Endothelial cell of umbilical vein (primary cell): ENCODE data around the gene SLC35F5. TPM values are rescaled to one million over a fixed set of nuclear protein-coding genes. Genes with fewer than 3 reads are reported as not detected.

Experiments
- BruUV-seq: library from RNA; stranded (reverse); fragments of 400-500 nt; replicated peaks from 2 replicates; lab custom pipeline; 2021; lab: Mats Ljungman, UMichigan
- CTCF ChIA-PET: fragments of 300-600, 350-600 bp; sonication (Branson Sonifier 250); formaldehyde crosslinking; loops from one replicate; lab custom pipeline; 2021; ENCODE audit warnings: antibody characterized with exemption, inconsistent platforms; lab: Charles Lee
- POLR2A ChIA-PET: fragments of 300-600, 350-600 bp; sonication (Branson Sonifier 250); formaldehyde crosslinking; loops from one replicate; lab custom pipeline; 2021; ENCODE audit warnings: antibody characterized with exemption, inconsistent platforms; lab: Charles Lee
- DNase-seq: peaks from one replicate; pipeline ENCODE4 v3.0.0-alpha.2; 2011; ENCODE audit warnings: low read depth, low spot score
- FAIRE-seq: peaks from 2 replicates; lab custom pipeline; 2011; peaks lifted over from hg19 to GRCh38; lab: Jason Lieb, UNC
- H2AFZ ChIP-seq: 2 replicates; pipeline ENCODE4 v1.6.0; 2012; ENCODE audit warnings: low read depth, low read length, control low read depth, inconsistent platforms
- H3K27ac ChIP-seq: 2 replicates; pipeline ENCODE4 v1.5.1; 2011; ENCODE audit warnings: low read depth, mild to moderate bottlenecking, control low read depth, low read length, moderate library complexity; ENCODE audit not compliant: insufficient read depth
- H3K27me3 ChIP-seq, 2 experiments: 2 replicates each; pipeline versions ENCODE4 v1.6.0 to v1.6.1; 2011; ENCODE audit warnings: low read length in 2 of 2, mixed read lengths in 1 of 2; ENCODE audit not compliant: control insufficient read depth in 2 of 2, insufficient read depth in 2 of 2
- H3K36me3 ChIP-seq, 2 experiments: 2 replicates in 1 of 2; 3 replicates in 1 of 2; pipeline ENCODE4 v1.5.1; 2011; ENCODE audit warnings: low read length in 2 of 2, mild to moderate bottlenecking in 1 of 2, moderate library complexity in 1 of 2; ENCODE audit not compliant: control insufficient read depth in 2 of 2, insufficient read depth in 2 of 2; ENCODE audit errors: extremely low read depth in 1 of 2
- H3K4me1 ChIP-seq: 3 replicates; pipeline ENCODE4 v1.5.1; 2011; ENCODE audit warnings: mild to moderate bottlenecking, low read length; ENCODE audit not compliant: control insufficient read depth, insufficient read depth; ENCODE audit errors: extremely low read depth
- H3K4me2 ChIP-seq: 2 replicates; pipeline ENCODE4 v1.6.1; 2011; ENCODE audit warnings: low read length, control low read depth, mixed read lengths; ENCODE audit not compliant: insufficient read depth
- H3K4me3 ChIP-seq, 3 experiments: fragments of 200-600 bp in 1 of 3; sonication (generic), shearing (Covaris generic) in 1 of 3; replicated peaks in 1 of 3; 2 replicates each; pipeline ENCODE4 v1.5.1; 2011 to 2016; ENCODE audit warnings: control low read depth in 3 of 3, low read length in 3 of 3, mild to moderate bottlenecking in 2 of 3, inconsistent platforms in 1 of 3, low read depth in 1 of 3, moderate library complexity in 1 of 3; ENCODE audit not compliant: insufficient read depth in 1 of 3
- H3K79me2 ChIP-seq: 2 replicates; pipeline ENCODE4 v1.6.0; 2012; ENCODE audit warnings: low read length, inconsistent platforms; ENCODE audit not compliant: control insufficient read depth, insufficient read depth
- H3K9ac ChIP-seq: replicated peaks from 2 replicates; pipeline ENCODE3; 2011; ENCODE audit warnings: low read length, control low read depth; ENCODE audit not compliant: insufficient read depth; ENCODE audit errors: extremely low read depth
- H3K9me1 ChIP-seq: replicated peaks from 3 replicates; pipeline ENCODE4 v1.6.0; 2011; ENCODE audit warnings: mild to moderate bottlenecking, low read length; ENCODE audit not compliant: control insufficient read depth, insufficient read depth; ENCODE audit errors: extremely low read depth
- H3K9me3 ChIP-seq: replicated peaks from 2 replicates; pipeline ENCODE4 v1.5.1; 2012; ENCODE audit warnings: low read length, inconsistent platforms; ENCODE audit not compliant: control insufficient read depth, insufficient read depth
- H4K20me1 ChIP-seq: replicated peaks from 2 replicates; pipeline ENCODE3; 2011; ENCODE audit warnings: mild to moderate bottlenecking, low read length; ENCODE audit not compliant: control insufficient read depth, insufficient read depth; ENCODE audit errors: extremely low read depth
- CTCF ChIP-seq, 2 donors: IDR thresholded peaks; 1 replicate in 1 of 2; 2 replicates in 1 of 2; pipeline ENCODE4 v1.5.1; 2011; ENCODE audit warnings: low read length in 2 of 2, mild to moderate bottlenecking in 2 of 2, moderate library complexity in 2 of 2, control low read depth in 1 of 2, inconsistent platforms in 1 of 2, low read depth in 1 of 2; ENCODE audit not compliant: insufficient read depth in 1 of 2; ENCODE audit errors: extremely low read depth in 1 of 2
- EZH2 ChIP-seq: IDR thresholded peaks from 2 replicates; pipeline ENCODE4 v1.6.1; 2012; ENCODE audit warnings: borderline replicate concordance, low read depth, mild to moderate bottlenecking, moderate library complexity, low read length, inconsistent platforms; ENCODE audit not compliant: severe bottlenecking
- FOS ChIP-seq: IDR thresholded peaks from 2 replicates; pipeline ENCODE4 v1.6.1; 2011; ENCODE audit warnings: mild to moderate bottlenecking, low read length, moderate library complexity, borderline replicate concordance; ENCODE audit not compliant: insufficient read depth
- GATA2 ChIP-seq: IDR thresholded peaks from 2 replicates; pipeline ENCODE4 v1.7.0; 2011; ENCODE audit warnings: low read depth, mild to moderate bottlenecking, moderate library complexity, mixed read lengths, low read length; ENCODE audit not compliant: insufficient read length, insufficient read depth
- JUN ChIP-seq: IDR thresholded peaks from 2 replicates; pipeline ENCODE4 v1.6.1; 2011; ENCODE audit warnings: borderline replicate concordance, low read depth; ENCODE audit not compliant: insufficient read length, insufficient read depth
- MAX ChIP-seq: IDR thresholded peaks from 2 replicates; pipeline ENCODE4 v1.6.1; 2011; ENCODE audit not compliant: insufficient read depth, insufficient read length
- MYC ChIP-seq: IDR thresholded peaks from one replicate; pipeline ENCODE4 v1.6.1; 2011; ENCODE audit warnings: mild to moderate bottlenecking, low read depth, low read length
- POLR2A ChIP-seq: IDR thresholded peaks from 2 replicates; pipeline ENCODE4 v1.6.1; 2012; ENCODE audit warnings: low read depth, mild to moderate bottlenecking, control low read depth, low read length
- POLR2AphosphoS5 ChIP-seq: IDR thresholded peaks from 2 replicates; pipeline ENCODE4 v1.6.1; 2012; ENCODE audit warnings: low read depth, mild to moderate bottlenecking, control low read depth, low read length, moderate library complexity; ENCODE audit not compliant: insufficient read depth
- dilution Hi-C: fragments of 300-500 bp; cut with MboI; formaldehyde crosslinking; loops from one replicate; pipeline ENCODE4 v1.15.0; 2019; ENCODE audit warnings: low sequenced_read_pairs; ENCODE audit not compliant: extremely low pct_ligation_motif_present
- intact Hi-C: fragments of 100-400 bp; cut with micrococcal nuclease; formaldehyde crosslinking; loops from one replicate; pipeline ENCODE4 v1.10.0; 2022
- polyA plus RNA-seq, 4 experiments: library from polyadenylated mRNA; depleted of rRNA in 3 of 4; stranded (reverse) in 3 of 4; unstranded in 1 of 4; fragments of >200 nt; gene quantifications; 2 replicates each; pipeline versions ENCODE4 v1.2.1 to v1.2.3, GENCODE V29; 2011 to 2012; ENCODE audit warnings: missing spikeins in 1 of 4
- total RNA-seq: library from RNA; stranded (reverse); gene quantifications from 2 replicates; pipeline ENCODE4 v1.2.3, GENCODE V29; 2021

SLC35F5 gene
- total and polyA plus RNA-seq, 2 donors (not counting 3 experiments of a cell fraction or from before 2014, with no cell fraction given) = 22.4 to 51.1 TPM

DNA sequence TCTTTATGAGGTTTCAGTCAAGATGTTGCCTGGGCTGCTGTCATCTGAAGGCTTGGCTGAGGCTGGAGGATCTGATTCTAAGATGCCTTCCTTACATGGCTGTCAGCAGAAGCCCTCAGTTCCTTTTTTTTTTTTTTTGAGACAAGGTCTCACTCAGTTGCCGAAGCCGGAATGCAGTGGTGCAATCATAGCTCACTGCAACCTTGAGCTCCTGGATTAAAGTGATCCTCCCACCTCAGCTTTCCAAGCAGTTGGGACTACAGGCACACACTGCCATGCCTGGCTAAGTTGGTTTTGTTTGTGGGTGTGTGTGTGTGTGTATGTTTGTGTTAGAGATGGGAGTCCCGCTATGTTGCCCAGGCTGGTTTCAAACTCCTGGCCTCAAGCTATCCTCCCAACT, 13.1 kb upstream of the SLC35F5 start:
- Histone ChIP-seq H4K20me1 (no peaks in the 10 kb centered on the region), H3K9me1 (no peaks in the 10 kb centered on the region), H3K4me2 (no peak overlapping the region), H3K4me3 (no peak overlapping the region), H3K27me3 (peaks cover 0 to 2% of the 10 kb centered on the region in 2 experiments), H3K9ac (no peak overlapping the region), H3K27ac (no peak overlapping the region), H3K4me1 (no peaks in the 10 kb centered on the region), H3K79me2 (no peaks in the 10 kb centered on the region), H2AFZ (no peak overlapping the region), H3K9me3 (no peaks in the 10 kb centered on the region), H3K36me3 (no peaks in the 10 kb centered on the region)
- BruUV-seq = no TSS peak
- POLR2A ChIA-PET = no interaction called here
- no peak for TF ChIP-seq POLR2A
- TF ChIP-seq CTCF (IDR thresholded peaks at IDR 0.05; ENCODE audit: extremely low read depth in 1 of 2, insufficient read depth in 1 of 2, low read depth in 1 of 2, low read length in 2 of 2) = no peak
- TF ChIP-seq JUN = no peak
- TF ChIP-seq MYC = no peak
- no peak for TF ChIP-seq EZH2
- no peak for TF ChIP-seq FOS
- no peak for TF ChIP-seq MAX
- TF ChIP-seq GATA2 = no peak
- TF ChIP-seq POLR2AphosphoS5 = no peak
- intact Hi-C loops = no loop called here
- dilution Hi-C loops = no loop called here
- no peak for DNase-seq
- no peak for FAIRE-seq
- CTCF ChIA-PET = interaction anchor here (0.7 kb wide), 1 partner anchor 13 kb away, joined by 3 read pairs; the partner anchor contains the start of gene SLC35F5
